ENCODE data around the gene OLFM4.

DNA sequence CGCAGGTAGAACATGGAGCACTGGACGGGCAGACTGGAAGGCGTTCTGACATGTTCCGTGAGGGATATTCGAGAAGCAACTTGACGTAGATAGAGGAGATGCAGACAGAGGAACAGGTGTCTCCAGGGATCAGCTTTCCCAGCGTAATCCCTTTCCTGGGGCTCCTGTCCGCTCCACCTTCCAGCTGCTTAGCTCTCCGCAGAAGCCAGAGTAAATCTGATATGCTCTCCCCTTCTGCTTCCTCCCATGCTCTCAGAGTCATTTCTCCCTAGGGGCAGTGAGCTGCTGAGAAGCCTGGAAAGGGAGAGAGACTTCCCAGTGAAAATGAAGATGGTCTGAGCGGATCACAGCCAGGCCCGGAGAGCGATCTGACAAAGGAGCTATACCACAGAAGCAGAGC, 23.0 kb upstream of the OLFM4 start:
- TF ChIP-seq POLR2AphosphoS5 (IDR thresholded peaks at IDR 0.05; ENCODE audit: low read depth, low read length) (no peak), POLR2A (IDR thresholded peaks at IDR 0.05; ENCODE audit: borderline replicate concordance, extremely low read depth, insufficient read depth, insufficient read length) (no peak), SP1 (IDR thresholded peaks at IDR 0.05; ENCODE audit: low read depth) (no peak)
- TF ChIP-seq, protein P1, sequence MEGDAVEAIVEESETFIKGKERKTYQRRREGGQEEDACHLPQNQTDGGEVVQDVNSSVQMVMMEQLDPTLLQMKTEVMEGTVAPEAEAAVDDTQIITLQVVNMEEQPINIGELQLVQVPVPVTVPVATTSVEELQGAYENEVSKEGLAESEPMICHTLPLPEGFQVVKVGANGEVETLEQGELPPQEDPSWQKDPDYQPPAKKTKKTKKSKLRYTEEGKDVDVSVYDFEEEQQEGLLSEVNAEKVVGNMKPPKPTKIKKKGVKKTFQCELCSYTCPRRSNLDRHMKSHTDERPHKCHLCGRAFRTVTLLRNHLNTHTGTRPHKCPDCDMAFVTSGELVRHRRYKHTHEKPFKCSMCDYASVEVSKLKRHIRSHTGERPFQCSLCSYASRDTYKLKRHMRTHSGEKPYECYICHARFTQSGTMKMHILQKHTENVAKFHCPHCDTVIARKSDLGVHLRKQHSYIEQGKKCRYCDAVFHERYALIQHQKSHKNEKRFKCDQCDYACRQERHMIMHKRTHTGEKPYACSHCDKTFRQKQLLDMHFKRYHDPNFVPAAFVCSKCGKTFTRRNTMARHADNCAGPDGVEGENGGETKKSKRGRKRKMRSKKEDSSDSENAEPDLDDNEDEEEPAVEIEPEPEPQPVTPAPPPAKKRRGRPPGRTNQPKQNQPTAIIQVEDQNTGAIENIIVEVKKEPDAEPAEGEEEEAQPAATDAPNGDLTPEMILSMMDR (IDR thresholded peaks at IDR 0.05 in 2 of 3, conservative IDR thresholded peaks at IDR 0.05 in 1 of 3; ENCODE audit: borderline replicate concordance in 1 of 3, insufficient read depth in 1 of 3, low read depth in 2 of 3, low read length in 2 of 3): no peak

All from HCT116 (cell line).